ENCODE results near the gene DEPDC1. TPM values are rescaled to one million over a fixed set of nuclear protein-coding genes. Genes with fewer than 3 reads are reported as not detected.

DEPDC1 gene
- total RNA-seq, 1 experiment from 2014 or later: 44.5 TPM

DNA sequence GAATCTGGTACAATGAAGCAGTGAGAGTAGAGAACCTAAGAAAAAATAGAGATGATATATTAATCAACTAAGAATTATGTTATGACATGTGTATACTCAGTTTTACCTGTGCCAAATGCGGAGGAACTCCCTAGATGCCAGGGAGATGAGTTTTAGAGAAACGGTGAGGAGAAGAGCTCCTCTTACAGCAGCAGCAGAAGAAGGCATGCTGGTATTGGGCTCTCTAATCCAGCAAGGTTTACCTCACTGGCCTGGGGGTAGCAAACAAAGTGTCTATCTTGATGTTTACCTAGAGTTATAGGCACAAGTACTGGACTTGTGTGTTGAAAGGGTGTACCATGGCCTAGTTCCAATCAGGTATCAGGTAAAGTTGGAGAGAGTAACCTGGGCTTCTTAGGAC lies 28.9 kb upstream of the DEPDC1 start (continued):
- TF ChIP-seq, protein P1, sequence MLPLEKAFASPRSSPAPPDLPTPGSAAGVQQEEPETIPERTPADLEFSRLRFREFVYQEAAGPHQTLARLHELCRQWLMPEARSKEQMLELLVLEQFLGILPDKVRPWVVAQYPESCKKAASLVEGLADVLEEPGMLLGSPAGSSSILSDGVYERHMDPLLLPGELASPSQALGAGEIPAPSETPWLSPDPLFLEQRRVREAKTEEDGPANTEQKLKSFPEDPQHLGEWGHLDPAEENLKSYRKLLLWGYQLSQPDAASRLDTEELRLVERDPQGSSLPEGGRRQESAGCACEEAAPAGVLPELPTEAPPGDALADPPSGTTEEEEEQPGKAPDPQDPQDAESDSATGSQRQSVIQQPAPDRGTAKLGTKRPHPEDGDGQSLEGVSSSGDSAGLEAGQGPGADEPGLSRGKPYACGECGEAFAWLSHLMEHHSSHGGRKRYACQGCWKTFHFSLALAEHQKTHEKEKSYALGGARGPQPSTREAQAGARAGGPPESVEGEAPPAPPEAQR (CRISPR knock-in tag; IDR thresholded peaks at IDR 0.05): no peak
- no peak for TF ChIP-seq SMAD3 (CRISPR knock-in tag; IDR thresholded peaks at IDR 0.05; ENCODE audit: borderline replicate concordance)
- TF ChIP-seq ZNF396 (CRISPR knock-in tag; IDR thresholded peaks at IDR 0.05; ENCODE audit: borderline replicate concordance): no peak

DNA sequence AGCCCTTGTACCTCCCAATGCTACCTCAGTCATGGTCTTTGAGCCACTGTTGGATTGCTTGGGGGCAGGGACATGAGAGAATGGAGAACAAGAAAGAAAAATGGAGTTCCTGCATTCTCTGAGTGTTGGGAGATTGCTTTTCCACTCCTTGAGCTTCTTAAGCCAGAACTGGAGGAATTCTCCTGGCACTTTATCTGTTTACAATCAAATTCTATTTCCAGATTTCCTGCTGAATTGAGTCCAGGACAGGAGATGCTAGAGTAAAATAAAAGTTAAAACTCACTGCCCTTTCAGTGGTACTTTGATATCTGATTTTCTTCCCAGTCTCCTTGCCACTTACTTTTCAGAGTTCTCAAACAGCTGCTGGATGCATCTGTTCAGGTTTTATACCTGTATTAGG lies 24.4 kb upstream of the DEPDC1 start:
- Mint-ChIP-seq H3K27ac (no peak overlapping the region), H3K4me3 (no peak overlapping the region), H3K4me1 (peaks cover 6% of the 10 kb centered on the region; the same call in 1 of the 2 replicates), H3K27me3 (ENCODE audit: low read depth) (no peaks in the 10 kb centered on the region), H3K36me3 (no peaks in the 10 kb centered on the region), H3K9me3 (no peaks in the 10 kb centered on the region)
- no peak for DNase-seq (ENCODE audit: low spot score)
- POLR2A ChIA-PET: no interaction called here
- CTCF ChIA-PET: no interaction called here
- no peak for ATAC-seq
- TF ChIP-seq, protein P2, sequence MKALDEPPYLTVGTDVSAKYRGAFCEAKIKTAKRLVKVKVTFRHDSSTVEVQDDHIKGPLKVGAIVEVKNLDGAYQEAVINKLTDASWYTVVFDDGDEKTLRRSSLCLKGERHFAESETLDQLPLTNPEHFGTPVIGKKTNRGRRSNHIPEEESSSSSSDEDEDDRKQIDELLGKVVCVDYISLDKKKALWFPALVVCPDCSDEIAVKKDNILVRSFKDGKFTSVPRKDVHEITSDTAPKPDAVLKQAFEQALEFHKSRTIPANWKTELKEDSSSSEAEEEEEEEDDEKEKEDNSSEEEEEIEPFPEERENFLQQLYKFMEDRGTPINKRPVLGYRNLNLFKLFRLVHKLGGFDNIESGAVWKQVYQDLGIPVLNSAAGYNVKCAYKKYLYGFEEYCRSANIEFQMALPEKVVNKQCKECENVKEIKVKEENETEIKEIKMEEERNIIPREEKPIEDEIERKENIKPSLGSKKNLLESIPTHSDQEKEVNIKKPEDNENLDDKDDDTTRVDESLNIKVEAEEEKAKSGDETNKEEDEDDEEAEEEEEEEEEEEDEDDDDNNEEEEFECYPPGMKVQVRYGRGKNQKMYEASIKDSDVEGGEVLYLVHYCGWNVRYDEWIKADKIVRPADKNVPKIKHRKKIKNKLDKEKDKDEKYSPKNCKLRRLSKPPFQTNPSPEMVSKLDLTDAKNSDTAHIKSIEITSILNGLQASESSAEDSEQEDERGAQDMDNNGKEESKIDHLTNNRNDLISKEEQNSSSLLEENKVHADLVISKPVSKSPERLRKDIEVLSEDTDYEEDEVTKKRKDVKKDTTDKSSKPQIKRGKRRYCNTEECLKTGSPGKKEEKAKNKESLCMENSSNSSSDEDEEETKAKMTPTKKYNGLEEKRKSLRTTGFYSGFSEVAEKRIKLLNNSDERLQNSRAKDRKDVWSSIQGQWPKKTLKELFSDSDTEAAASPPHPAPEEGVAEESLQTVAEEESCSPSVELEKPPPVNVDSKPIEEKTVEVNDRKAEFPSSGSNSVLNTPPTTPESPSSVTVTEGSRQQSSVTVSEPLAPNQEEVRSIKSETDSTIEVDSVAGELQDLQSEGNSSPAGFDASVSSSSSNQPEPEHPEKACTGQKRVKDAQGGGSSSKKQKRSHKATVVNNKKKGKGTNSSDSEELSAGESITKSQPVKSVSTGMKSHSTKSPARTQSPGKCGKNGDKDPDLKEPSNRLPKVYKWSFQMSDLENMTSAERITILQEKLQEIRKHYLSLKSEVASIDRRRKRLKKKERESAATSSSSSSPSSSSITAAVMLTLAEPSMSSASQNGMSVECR (CRISPR knock-in tag; IDR thresholded peaks at IDR 0.05; ENCODE audit: borderline replicate concordance): no peak
- TF ChIP-seq, protein P3, sequence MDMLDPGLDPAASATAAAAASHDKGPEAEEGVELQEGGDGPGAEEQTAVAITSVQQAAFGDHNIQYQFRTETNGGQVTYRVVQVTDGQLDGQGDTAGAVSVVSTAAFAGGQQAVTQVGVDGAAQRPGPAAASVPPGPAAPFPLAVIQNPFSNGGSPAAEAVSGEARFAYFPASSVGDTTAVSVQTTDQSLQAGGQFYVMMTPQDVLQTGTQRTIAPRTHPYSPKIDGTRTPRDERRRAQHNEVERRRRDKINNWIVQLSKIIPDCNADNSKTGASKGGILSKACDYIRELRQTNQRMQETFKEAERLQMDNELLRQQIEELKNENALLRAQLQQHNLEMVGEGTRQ (CRISPR knock-in tag; IDR thresholded peaks at IDR 0.05): no peak
- TF ChIP-seq ZNF671 (CRISPR knock-in tag; IDR thresholded peaks at IDR 0.05) (no peak), GABPB1 (CRISPR knock-in tag; IDR thresholded peaks at IDR 0.05) (no peak), ELF4 (CRISPR knock-in tag; IDR thresholded peaks at IDR 0.05; ENCODE audit: low read depth) (no peak), GRHL2 (CRISPR knock-in tag; IDR thresholded peaks at IDR 0.05; ENCODE audit: insufficient replicate concordance, severe bottlenecking) (no peak), GTF2I (CRISPR knock-in tag; conservative IDR thresholded peaks at IDR 0.05) (no peak), ZNF396 (CRISPR knock-in tag; IDR thresholded peaks at IDR 0.05; ENCODE audit: borderline replicate concordance) (no peak)
- TF ChIP-seq, protein P4, sequence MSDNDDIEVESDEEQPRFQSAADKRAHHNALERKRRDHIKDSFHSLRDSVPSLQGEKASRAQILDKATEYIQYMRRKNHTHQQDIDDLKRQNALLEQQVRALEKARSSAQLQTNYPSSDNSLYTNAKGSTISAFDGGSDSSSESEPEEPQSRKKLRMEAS (CRISPR knock-in tag; IDR thresholded peaks at IDR 0.05): no peak
- TF ChIP-seq, protein P5, sequence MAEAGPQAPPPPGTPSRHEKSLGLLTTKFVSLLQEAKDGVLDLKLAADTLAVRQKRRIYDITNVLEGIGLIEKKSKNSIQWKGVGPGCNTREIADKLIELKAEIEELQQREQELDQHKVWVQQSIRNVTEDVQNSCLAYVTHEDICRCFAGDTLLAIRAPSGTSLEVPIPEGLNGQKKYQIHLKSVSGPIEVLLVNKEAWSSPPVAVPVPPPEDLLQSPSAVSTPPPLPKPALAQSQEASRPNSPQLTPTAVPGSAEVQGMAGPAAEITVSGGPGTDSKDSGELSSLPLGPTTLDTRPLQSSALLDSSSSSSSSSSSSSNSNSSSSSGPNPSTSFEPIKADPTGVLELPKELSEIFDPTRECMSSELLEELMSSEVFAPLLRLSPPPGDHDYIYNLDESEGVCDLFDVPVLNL (CRISPR knock-in tag; IDR thresholded peaks at IDR 0.05; ENCODE audit: borderline replicate concordance, low read depth): no peak
- TF ChIP-seq, protein P6, sequence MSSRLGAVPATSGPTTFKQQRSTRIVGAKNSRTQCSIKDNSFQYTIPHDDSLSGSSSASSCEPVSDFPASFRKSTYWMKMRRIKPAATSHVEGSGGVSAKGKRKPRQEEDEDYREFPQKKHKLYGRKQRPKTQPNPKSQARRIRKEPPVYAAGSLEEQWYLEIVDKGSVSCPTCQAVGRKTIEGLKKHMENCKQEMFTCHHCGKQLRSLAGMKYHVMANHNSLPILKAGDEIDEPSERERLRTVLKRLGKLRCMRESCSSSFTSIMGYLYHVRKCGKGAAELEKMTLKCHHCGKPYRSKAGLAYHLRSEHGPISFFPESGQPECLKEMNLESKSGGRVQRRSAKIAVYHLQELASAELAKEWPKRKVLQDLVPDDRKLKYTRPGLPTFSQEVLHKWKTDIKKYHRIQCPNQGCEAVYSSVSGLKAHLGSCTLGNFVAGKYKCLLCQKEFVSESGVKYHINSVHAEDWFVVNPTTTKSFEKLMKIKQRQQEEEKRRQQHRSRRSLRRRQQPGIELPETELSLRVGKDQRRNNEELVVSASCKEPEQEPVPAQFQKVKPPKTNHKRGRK (CRISPR knock-in tag; IDR thresholded peaks at IDR 0.05; ENCODE audit: borderline replicate concordance): no peak
- TF ChIP-seq, protein P7, sequence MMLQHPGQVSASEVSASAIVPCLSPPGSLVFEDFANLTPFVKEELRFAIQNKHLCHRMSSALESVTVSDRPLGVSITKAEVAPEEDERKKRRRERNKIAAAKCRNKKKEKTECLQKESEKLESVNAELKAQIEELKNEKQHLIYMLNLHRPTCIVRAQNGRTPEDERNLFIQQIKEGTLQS (CRISPR knock-in tag; conservative IDR thresholded peaks at IDR 0.05): no peak
